Measurements from ENCODE around the gene C13orf46.

The C13orf46 gene

GRCh38 chr13:113970810-113971470, 2.9 kb downstream of the C13orf46 start:
- DNase-seq (ENCODE audit: low spot score): no peak

- DNase-seq (ENCODE audit: low spot score): no peak
Observed at GRCh38 chr13:113969973-113970611, 3.8 kb downstream of the C13orf46 start.

GRCh38 chr13:113969311-113969972, 4.4 kb downstream of the C13orf46 start:
- DNase-seq (ENCODE audit: low spot score): no peak

GRCh38 chr13:113968463-113969310, 5.2 kb downstream of the C13orf46 start:
- no peak for DNase-seq (ENCODE audit: low spot score)

- DNase-seq (ENCODE audit: low spot score): no peak
Observed at GRCh38 chr13:113967729-113968462, 6.0 kb downstream of the C13orf46 start.

- DNase-seq (ENCODE audit: low spot score): no peak
Observed at GRCh38 chr13:113967206-113967720, 6.6 kb downstream of the C13orf46 start.

GRCh38 chr13:113965968-113966884, 7.7 kb downstream of the C13orf46 start:
- no peak for DNase-seq (ENCODE audit: low spot score)

- no peak for DNase-seq (ENCODE audit: low spot score)
Observed at GRCh38 chr13:113965383-113965874, 8.4 kb downstream of the C13orf46 start.

GRCh38 chr13:113964251-113964995, 9.5 kb downstream of the C13orf46 start:
- no peak for DNase-seq (ENCODE audit: low spot score)

GRCh38 chr13:113963376-113963775, 10.5 kb downstream of the C13orf46 start:
- no peak for DNase-seq (ENCODE audit: low spot score)

- no peak for DNase-seq (ENCODE audit: low spot score)
Observed at GRCh38 chr13:113962975-113963374, 10.9 kb downstream of the C13orf46 start.

- no peak for DNase-seq (ENCODE audit: low spot score)
Observed at GRCh38 chr13:113962386-113962785, 11.5 kb downstream of the C13orf46 start.

- no peak for DNase-seq (ENCODE audit: low spot score)
Observed at GRCh38 chr13:113960276-113960948, 13.5 kb downstream of the C13orf46 start.

- no peak for DNase-seq (ENCODE audit: low spot score)
Observed at GRCh38 chr13:113959198-113959597, 14.7 kb downstream of the C13orf46 start.

- no peak for DNase-seq (ENCODE audit: low spot score)
Observed at GRCh38 chr13:113958373-113958772, 15.5 kb downstream of the C13orf46 start.

- DNase-seq (ENCODE audit: low spot score): no peak
Observed at GRCh38 chr13:113956571-113956970, 17.3 kb downstream of the C13orf46 start.

- DNase-seq (ENCODE audit: low spot score): no peak
Observed at GRCh38 chr13:113955691-113956090, 18.2 kb downstream of the C13orf46 start.

GRCh38 chr13:113955235-113955634, 18.6 kb downstream of the C13orf46 start:
- no peak for DNase-seq (ENCODE audit: low spot score)
